Fibroblast of peridontal ligament (primary cell): ENCODE data around the gene PTPN2.
"Not testable (repeated sequence)": the region's sequence is repeated elsewhere in the genome, so short reads cannot be mapped to it uniquely, and the experiment has no call there.

Experiments
- DNase-seq: peaks from one replicate; pipeline ENCODE4 v3.0.0-alpha.2; 2010; ENCODE audit errors: extremely low read depth

The PTPN2 gene

GRCh38 chr18:12883684-12884405, at the start of gene PTPN2:
TSS of gene PTPN2 (minus strand) at chr18:12884237. CDS start at chr18:12884141, 96 bp downstream.
- DNase-seq: peak; percentile 96

- no peak for DNase-seq
Measured at GRCh38 chr18:12933327-12933726, 49.3 kb upstream of the PTPN2 start.

GRCh38 chr18:12930908-12931307, 46.9 kb upstream of the PTPN2 start:
- DNase-seq: no peak

GRCh38 chr18:12930376-12930775, 46.3 kb upstream of the PTPN2 start:
- DNase-seq: no peak

- no peak for DNase-seq
Measured at GRCh38 chr18:12929477-12930083, 45.5 kb upstream of the PTPN2 start.

- DNase-seq: no peak
Measured at GRCh38 chr18:12928641-12929040, 44.6 kb upstream of the PTPN2 start.

GRCh38 chr18:12928206-12928605, 44.2 kb upstream of the PTPN2 start:
- DNase-seq: no peak

- DNase-seq: no peak
Measured at GRCh38 chr18:12924616-12925015, 40.6 kb upstream of the PTPN2 start.

GRCh38 chr18:12922266-12922665, 38.2 kb upstream of the PTPN2 start:
- DNase-seq: no peak

- DNase-seq: no peak
Measured at GRCh38 chr18:12921178-12921577, 37.1 kb upstream of the PTPN2 start.

- DNase-seq: no peak
Measured at GRCh38 chr18:12911929-12912703, 28.1 kb upstream of the PTPN2 start.

- DNase-seq: no peak
Measured at GRCh38 chr18:12911025-12911928, 27.2 kb upstream of the PTPN2 start.

- DNase-seq: peak; percentile 23
Measured at GRCh38 chr18:12908706-12909105, 24.7 kb upstream of the PTPN2 start.

GRCh38 chr18:12907258-12907925, 23.4 kb upstream of the PTPN2 start:
- peak; percentile 31 for DNase-seq

GRCh38 chr18:12906773-12907172, 22.7 kb upstream of the PTPN2 start:
- no peak for DNase-seq

GRCh38 chr18:12906119-12906518, 22.1 kb upstream of the PTPN2 start:
- DNase-seq: no peak

GRCh38 chr18:12904012-12904516, 20.0 kb upstream of the PTPN2 start:
- no peak for DNase-seq

- not testable (repeated sequence) for DNase-seq
Measured at GRCh38 chr18:12901208-12901607, 17.2 kb upstream of the PTPN2 start.

GRCh38 chr18:12896784-12897333, 12.8 kb upstream of the PTPN2 start:
- DNase-seq: not testable (repeated sequence)

- no peak for DNase-seq
Measured at GRCh38 chr18:12895626-12896025, 11.6 kb upstream of the PTPN2 start.

- no peak for DNase-seq
Measured at GRCh38 chr18:12895014-12895413, 11.0 kb upstream of the PTPN2 start.
